Mucosa of descending colon (tissue), 3 donors: ENCODE data around the gene USP17L27. TPM values are rescaled to one million over a fixed set of nuclear protein-coding genes. Genes with fewer than 3 reads are reported as not detected.
"Not testable (repeated sequence)": the region's sequence is repeated elsewhere in the genome, so short reads cannot be mapped to it uniquely, and the experiment has no call there.

Experiments
- ATAC-seq: fragments of 200-7000 bp; cut with Tn5 transposase; one replicate; pipeline ENCODE4 v1.9.1; 2020; ENCODE audit warnings: mild to moderate bottlenecking, moderate library complexity
- DNase-seq, 3 donors: peaks; one replicate each; pipeline ENCODE4 v3.0.0-alpha.2; 2020
- H3K36me3 ChIP-seq: fragments of 200-600 bp; one replicate; pipeline ENCODE4 v1.8.0; 2021; ENCODE audit warnings: low read depth, mild to moderate bottlenecking
- H3K4me1 ChIP-seq: fragments of 200-600 bp; one replicate; pipeline ENCODE4 v1.8.0; 2021; ENCODE audit warnings: low read depth, mild to moderate bottlenecking
- H3K4me3 ChIP-seq: fragments of 200-600 bp; one replicate; pipeline ENCODE4 v1.8.0; 2021; ENCODE audit warnings: mild to moderate bottlenecking
- H3K9me3 ChIP-seq: fragments of 200-600 bp; one replicate; pipeline ENCODE4 v1.8.0; 2021; ENCODE audit warnings: mild to moderate bottlenecking
- CTCF ChIP-seq: fragments of 200-600 bp; IDR thresholded peaks from one replicate; pipeline ENCODE4 v1.8.0; 2022; ENCODE audit warnings: antibody characterized with exemption, mild to moderate bottlenecking
- intact Hi-C, 2 donors: fragments of 100-400 bp; cut with DNase I in 1 of 2; cut with micrococcal nuclease in 1 of 2; formaldehyde crosslinking; loops; one replicate each; pipeline versions ENCODE4 v1.11.0 to v1.11.1; 2022; cut with DNase I, micrococcal nuclease
- total RNA-seq, 3 donors: library from RNA; stranded (reverse); fragmentation: NEBNext Ultra II Directional in 2 of 3; extraction: Animal tissue kit (Norgen Biotek cat#: 25700) in 2 of 3; gene quantifications; one replicate each; pipeline versions ENCODE4 v1.2.1 to v1.2.4, GENCODE V29; 2021 to 2023
- donor health status: DM: no; HTN: no; CAD: no; lungs with moderate emphysema.
- donor health status: DM: no; HTN: no; CAD: no.
- donor health status: DM: no; HTN: yes; CAD: no.

The USP17L27 gene
- total RNA-seq, 3 donors from 2014 or later: not detected

GRCh38 chr4:9381012-9381534, 37.1 kb downstream of the USP17L27 start:
- peak; percentile 63 to 67 (median 65) for DNase-seq
- H3K9me3 ChIP-seq, ATAC-seq, H3K36me3 ChIP-seq, H3K4me1 ChIP-seq, intact Hi-C loops: not testable (repeated sequence)
- peak; percentile 50 for TF ChIP-seq CTCF
- H3K4me3 ChIP-seq: peak overlapping the region; percentile 9

- intact Hi-C loops: no loop called here
Measured at GRCh38 chr4:9384126-9384525, 40.2 kb downstream of the USP17L27 start.

GRCh38 chr4:9389001-9389400, 45.1 kb downstream of the USP17L27 start:
- ATAC-seq, H3K4me3 ChIP-seq, DNase-seq, H3K4me1 ChIP-seq, H3K9me3 ChIP-seq, H3K36me3 ChIP-seq, intact Hi-C loops: not testable (repeated sequence)

More at GRCh38 chr4:9384126-9384525, 40.2 kb downstream of the USP17L27 start:
- H3K9me3 ChIP-seq: no peaks in the 10 kb centered on the region
- H3K4me3 ChIP-seq: no peak overlapping the region
- H3K36me3 ChIP-seq: no peaks in the 10 kb centered on the region
- no peak for ATAC-seq
- TF ChIP-seq CTCF: no peak
- no peaks in the 10 kb centered on the region for H3K4me1 ChIP-seq
- no peak for DNase-seq

Other genes with a start within 250 kb of the USP17L27 start
- gene FAM90A26, start 173.7 kb upstream of the USP17L27 start, total RNA-seq: not detected
- gene USP17L10, start 133.5 kb upstream of the USP17L27 start, total RNA-seq: not detected
- not detected for gene USP17L11, start 128.7 kb upstream of the USP17L27 start, total RNA-seq
- gene USP17L12, start 124.0 kb upstream of the USP17L27 start, total RNA-seq: not detected
- gene USP17L13, start 119.3 kb upstream of the USP17L27 start, total RNA-seq: not detected
- not detected for gene USP17L15, start 109.8 kb upstream of the USP17L27 start, total RNA-seq
- not detected for gene USP17L17, start 100.3 kb upstream of the USP17L27 start, total RNA-seq
- not detected for gene USP17L18, start 95.5 kb upstream of the USP17L27 start, total RNA-seq
- gene USP17L19, start 90.8 kb upstream of the USP17L27 start, total RNA-seq: not detected
- not detected for gene USP17L20, start 86.0 kb upstream of the USP17L27 start, total RNA-seq
- gene USP17L21, start 81.3 kb upstream of the USP17L27 start, total RNA-seq: not detected
- not detected for gene USP17L22, start 76.5 kb upstream of the USP17L27 start, total RNA-seq
- not detected for gene USP17L24, start 19.0 kb upstream of the USP17L27 start, total RNA-seq
- gene USP17L25, start 14.2 kb upstream of the USP17L27 start, total RNA-seq: not detected
- not detected for gene USP17L26, start 9.5 kb upstream of the USP17L27 start, total RNA-seq
- not detected for gene USP17L5, start 4.7 kb upstream of the USP17L27 start, total RNA-seq
- not detected for gene USP17L28, start 4.7 kb downstream of the USP17L27 start, total RNA-seq
- not detected for gene USP17L29, start 9.5 kb downstream of the USP17L27 start, total RNA-seq
- not detected for gene USP17L30, start 19.0 kb downstream of the USP17L27 start, total RNA-seq
- gene DEFB131A, start 100.3 kb downstream of the USP17L27 start, total RNA-seq: not detected